HuH-7 (cell line): ENCODE results near the gene DTHD1.

Source experiments
- DNase-seq: peaks from one replicate; pipeline ENCODE4 v3.0.0; 2011; ENCODE audit warnings: low spot score

The DTHD1 gene

DNA sequence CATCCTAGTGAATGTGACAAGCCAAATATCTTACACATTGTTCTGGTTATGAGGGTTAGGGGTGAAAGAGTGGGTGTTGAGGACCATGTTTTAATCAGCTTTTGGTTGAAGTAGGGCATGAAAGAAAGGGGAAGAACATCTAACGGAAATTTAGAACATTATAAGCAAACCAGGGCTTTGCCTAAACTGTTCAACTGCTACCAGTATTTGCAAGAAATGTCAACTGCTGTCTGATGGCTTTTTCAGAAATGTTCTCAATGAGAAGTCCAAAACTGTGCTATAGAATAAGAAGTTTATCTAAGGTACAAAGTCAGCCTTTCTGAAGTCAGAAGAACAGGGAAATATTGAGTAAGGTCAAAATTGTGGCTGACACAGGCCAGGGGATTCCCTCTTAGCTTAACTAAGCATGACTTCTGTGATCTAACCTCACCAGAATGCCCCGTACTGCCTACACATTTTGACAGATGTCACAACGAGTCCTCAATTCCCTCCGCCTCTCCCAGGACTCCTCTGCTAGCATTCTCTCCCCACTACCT lies 67.1 kb downstream of the DTHD1 start:
- no peak for DNase-seq

DNA sequence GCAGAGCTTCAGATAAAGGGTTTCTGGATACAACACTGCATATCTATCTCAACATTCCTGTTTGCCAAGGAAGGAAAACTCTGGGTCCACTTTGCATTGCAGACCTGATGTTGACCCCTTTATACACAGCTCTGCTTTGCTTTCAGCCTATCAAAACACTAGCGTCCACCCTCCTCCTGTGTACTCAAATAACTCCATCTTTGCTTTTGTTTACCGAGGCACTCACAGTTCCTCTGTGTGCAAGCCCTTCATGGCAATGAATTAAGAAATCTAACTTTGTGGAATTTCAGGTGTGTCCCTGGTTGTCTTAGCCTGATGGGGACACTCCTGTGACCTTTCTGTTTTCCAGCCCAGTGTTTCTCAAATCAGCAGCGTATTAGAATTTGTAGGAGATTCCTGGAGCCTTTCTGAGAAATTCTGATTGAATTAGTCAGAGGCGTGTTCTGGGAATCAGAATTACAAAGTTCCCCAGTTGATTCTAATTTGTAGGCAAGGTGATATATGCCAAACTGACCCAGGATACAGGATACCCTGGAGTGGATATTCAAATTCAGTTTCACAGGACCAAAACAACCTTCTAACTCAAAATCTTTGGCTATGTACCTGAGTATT lies 68.6 kb downstream of the DTHD1 start:
- no peak for DNase-seq

DNA sequence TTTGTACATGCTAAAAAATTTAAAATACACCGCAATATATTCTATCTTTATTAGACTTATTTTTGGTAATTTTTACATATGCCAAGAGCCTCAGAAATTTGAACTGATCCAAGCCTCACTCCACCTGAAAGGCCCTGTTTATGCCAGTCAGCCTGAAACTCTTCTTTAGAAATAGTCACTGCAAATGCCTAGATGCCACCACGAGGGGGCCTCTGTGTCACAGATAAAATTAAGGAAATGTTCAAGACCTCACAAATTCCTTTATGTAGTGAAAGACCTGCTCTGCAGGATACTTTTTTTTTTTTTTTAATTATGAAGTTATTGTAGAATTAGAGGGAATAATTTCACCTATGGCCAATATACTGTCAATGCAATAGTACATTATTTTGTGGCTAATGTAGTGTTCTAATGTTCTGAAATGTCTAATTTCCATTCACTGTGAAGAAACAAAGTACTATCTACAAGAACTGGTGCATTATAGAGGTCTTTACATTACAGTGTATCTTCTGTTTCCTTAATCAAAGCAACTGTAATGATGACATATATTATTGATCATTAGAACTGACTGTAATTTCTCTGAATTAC lies 69.8 kb downstream of the DTHD1 start:
- DNase-seq: peak; percentile 8

DNA sequence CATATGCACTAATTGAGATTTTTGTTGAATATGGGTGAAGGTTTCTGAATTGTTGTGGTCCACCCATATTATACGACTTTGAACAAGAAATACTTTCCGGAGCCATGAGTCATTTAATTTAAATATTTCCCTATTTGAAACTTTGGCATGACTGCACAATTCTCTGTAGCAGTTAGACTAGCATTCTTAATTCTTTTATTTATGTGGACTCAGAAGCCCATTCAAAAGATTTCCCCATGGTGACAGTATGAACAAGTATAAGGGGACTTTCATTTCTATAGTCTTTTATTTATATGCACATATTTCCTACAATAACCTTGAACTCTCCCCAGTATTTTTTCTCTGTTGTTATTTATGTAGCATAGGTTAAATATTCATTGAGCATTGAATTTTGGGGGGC lies 72.6 kb downstream of the DTHD1 start:
- DNase-seq: no peak

DNA sequence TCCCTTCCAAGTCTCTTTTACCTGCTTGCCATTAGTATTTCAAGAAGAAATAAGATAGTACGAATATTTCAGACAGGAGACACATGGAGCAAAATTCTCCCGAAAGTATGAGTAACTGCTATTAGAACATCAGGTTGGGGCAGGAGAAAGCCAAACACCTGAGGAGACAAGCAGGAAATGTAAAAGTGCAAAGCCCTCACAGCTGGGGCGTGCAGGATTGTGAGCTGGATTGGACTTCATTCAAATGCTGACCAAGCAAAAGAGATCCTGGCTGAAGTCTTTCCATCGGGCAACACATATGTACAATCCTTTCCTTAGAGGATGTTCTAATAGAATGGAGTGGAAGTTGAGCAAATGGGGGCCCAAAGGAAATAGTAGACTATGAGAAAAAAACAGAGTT lies 76.8 kb downstream of the DTHD1 start:
- no peak for DNase-seq

DNA sequence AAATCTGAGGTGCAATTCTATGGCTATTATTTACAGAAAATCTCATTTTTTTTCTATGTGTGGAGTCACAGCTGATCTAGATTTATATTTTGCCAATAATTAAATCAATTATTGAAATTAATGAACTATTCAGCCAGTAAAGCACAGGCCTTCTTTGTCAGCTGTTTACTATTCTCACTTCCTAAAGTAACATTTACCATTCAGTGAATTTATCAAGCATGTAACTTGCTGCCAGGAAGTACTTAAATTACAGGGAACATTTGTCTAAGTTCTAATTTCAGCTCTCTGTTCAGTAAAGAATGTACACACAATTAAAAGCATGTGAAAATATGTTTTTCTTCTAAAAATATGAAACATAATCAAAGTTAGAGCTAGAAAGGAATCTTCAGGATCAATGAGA lies 79.3 kb downstream of the DTHD1 start:
- DNase-seq: no peak

DNA sequence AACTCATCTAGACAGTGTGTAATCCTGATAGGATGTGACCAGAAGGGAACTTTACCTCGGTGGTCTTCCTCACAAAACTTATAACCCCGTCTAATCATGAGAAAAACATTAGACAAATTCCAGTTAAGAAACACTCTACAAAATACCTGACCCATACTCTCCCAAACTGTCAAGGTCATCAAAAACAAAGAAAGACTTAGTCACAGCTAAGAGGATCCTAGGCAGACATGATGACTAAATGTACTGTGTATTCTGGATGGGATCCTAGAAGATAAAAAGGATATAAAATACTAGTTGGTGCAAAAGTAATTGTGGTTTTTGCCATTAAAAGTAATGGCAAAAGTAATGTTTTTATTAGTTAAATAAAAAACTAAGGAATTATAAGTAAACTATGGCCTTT lies 81.6 kb downstream of the DTHD1 start:
- DNase-seq: no peak

DNA sequence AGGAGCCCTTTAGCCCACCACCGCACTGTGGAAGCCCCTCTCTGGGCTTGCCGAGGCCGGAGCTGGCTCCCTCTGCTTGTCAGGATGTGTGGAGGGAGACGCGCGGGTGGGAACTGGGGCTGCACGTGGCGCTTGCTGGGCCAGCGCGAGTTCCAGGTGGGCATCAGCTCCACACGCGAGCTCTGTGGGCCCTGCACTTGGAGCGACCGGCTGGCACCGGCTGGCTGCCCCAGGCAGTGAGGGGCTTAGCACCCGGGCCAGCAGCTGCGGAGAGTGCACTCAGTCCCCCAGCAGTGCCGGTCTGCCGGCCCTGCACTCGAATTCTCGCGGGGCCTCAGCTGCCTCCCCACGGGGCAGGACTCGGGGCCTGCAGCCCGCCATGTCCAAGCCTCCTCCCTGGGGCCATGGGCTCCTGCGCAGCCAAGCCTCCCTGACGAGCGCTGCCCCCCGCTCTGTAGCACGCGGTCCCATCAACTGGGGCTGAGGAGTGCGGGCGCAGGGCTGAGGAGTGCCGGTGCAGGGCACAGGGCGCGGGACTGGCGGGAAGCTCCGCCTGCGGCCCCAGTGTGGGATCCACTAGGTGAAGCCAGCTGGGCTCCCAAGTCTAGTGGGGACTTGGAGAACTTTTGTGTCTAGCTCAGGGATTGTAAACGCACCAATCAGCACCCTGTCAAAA lies 93.6 kb downstream of the DTHD1 start:
- DNase-seq: no peak

DNA sequence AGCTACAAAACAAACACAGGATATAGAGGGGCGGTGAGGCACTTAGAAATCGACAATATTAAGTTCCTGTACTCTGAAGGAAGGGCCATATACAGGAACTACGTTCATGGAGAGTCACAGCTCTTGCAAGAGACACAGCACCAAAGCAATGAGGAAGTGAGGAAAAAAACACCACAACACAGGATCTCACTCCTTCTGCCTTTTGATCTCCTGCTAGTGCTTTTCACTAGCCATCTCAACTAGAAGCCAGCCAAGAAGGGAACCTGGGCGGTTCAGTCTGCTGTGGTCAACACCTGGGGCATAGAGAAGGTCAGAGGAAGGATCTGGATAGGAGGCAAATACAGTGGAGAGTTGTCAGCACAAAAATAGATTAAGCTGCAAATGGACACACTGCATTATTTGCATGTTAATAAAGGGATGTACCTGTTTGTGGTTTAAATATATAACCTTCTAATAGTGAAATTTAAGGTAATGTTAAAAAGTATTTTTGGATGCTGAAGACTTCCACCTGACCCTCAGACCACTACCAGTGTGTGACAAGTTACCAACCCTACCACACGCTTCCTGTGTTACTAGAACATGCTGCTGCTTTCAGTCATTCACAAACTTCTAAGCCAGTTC lies 104.6 kb downstream of the DTHD1 start:
- DNase-seq: no peak

DNA sequence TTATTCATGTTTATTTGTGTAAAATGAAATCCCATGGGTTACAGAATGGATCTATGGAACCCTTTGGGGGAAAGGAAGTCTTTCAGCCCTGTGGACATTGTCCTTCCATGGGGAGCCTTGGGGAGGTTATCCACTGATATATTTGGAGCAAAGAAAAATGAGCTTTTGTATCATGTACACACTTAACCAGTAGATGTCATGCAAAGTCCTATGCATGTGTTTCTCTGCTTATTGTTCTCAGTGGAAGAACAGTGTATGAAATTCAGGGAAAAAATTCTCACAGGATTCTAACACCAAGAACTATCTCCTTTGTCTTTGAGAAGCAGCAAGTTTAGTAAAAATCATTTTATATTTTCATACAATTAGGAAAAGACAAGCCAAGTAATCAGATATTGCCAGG lies 105.3 kb downstream of the DTHD1 start:
- no peak for DNase-seq

DNA sequence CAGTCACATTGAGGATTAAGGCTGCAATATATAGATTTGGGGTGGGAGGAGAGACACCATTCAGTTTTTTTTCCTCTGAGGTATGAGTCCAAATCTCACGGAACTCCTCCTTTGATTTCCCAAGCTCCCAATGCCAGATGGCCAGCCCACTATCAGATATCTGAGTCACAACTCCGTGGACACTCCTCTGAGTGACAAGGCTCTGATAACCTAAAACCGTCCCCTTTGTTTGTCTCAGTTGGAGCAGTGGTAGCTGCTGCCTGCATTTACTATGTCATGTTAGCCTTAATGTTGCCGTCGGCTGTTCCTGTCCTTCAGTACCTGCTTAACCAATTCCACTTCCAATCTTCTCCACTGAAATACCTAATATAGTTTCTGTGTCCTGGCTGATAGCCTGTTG lies 107.3 kb downstream of the DTHD1 start:
- no peak for DNase-seq

DNA sequence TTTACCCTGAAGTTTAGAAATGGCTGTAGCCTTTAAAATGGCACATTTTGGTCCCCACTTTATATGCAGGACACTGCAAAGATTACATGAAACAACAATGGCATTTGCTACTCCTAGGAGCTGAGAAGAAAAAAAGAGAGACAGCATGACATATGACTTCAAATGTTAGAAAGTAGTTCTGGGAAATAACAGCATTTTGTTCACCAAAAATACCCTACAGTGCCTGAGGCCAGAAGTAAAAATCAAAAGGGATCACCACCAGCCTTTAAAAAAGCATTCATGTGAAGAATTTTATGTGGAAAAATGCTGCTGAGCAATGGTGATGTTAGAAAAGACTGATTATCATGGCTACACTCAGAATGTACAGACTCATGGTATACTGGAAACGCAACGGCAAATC lies 110.0 kb downstream of the DTHD1 start:
- DNase-seq: no peak

DNA sequence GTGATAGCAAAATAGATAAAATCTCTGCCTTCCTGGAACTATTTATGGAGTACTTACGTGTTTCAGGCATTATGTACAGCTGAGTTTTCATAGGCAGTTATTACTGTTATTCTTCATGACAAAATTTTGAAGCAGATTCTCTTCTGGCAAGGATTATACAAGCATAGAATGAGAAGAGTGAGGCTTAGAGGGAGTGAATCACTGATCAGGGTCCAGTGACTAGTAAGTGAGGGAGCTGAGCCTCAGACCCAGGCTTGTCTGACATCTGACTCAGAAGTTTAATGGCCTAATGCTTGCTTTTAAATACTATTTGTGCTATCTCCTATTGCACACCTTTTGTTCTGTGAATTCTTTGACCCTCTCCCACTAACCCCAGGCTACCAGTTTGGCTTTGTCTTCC lies 110.6 kb downstream of the DTHD1 start:
- DNase-seq: no peak

DNA sequence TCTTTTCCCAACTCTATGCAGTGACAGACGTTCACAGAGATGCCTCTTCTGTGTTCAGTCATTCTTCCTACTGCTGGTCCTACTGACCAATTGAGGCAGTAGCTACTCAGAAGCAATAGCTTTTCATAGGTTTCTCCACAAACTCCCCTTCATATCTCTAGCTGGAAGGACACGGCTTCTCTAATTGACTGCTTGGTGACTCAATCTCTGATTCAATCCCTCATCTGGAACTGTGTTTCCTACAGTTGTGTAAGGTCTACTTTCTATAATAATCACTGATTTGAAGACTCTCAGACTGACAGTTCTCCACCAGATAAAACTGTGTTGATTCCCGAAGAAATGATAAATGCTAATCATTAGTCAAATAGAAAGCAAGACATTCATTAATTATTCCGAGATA lies 111.5 kb downstream of the DTHD1 start:
- no peak for DNase-seq
